GM12872 (cell line): ENCODE data around the gene F5.

Experiments
- TF ChIP-seq, protein P1 (sequence below): IDR thresholded peaks from 3 replicates; pipeline ENCODE4 v1.5.1; 2011; ENCODE audit warnings: low read depth, mild to moderate bottlenecking, low read length, moderate library complexity; ENCODE audit not compliant: insufficient read depth

F5 gene

DNA sequence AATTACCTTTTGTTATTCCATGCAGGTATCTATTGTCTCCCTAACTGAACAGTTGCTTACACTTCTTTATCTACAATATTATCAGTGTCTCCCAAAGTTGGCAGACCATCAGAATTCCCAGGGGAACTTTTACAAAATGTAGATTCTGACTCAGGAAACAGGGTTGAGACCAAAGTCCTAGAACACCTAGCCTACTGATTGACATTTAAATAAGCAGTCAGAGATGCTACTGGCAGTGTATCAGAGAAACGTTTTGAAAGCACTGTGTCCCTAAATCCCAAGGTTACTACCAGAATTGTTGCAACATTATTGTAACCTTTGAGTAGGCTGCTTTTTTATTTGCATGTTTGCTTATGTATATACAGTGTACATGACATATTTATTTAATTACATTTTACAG lies 1.8 kb upstream of the F5 start:
- TF ChIP-seq, protein P1, sequence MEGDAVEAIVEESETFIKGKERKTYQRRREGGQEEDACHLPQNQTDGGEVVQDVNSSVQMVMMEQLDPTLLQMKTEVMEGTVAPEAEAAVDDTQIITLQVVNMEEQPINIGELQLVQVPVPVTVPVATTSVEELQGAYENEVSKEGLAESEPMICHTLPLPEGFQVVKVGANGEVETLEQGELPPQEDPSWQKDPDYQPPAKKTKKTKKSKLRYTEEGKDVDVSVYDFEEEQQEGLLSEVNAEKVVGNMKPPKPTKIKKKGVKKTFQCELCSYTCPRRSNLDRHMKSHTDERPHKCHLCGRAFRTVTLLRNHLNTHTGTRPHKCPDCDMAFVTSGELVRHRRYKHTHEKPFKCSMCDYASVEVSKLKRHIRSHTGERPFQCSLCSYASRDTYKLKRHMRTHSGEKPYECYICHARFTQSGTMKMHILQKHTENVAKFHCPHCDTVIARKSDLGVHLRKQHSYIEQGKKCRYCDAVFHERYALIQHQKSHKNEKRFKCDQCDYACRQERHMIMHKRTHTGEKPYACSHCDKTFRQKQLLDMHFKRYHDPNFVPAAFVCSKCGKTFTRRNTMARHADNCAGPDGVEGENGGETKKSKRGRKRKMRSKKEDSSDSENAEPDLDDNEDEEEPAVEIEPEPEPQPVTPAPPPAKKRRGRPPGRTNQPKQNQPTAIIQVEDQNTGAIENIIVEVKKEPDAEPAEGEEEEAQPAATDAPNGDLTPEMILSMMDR = no peak

DNA sequence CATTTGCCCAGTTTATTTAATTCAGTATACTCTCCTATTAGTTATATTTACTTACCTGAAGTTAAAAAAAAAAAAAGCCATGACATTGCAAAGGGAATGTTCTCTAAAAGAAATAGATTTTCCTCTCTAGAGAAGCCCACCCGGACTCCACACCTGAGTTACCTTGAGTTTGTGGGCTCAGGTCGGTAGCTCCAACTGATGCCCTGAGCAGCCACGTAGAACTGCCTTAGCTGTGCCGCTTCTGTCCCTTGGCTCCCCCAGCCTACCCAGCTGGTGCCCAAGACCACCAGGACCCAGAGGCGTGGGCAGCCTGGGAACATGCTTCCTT lies 250 bp downstream of the F5 start:
- TF ChIP-seq, protein P1 = no peak

DNA sequence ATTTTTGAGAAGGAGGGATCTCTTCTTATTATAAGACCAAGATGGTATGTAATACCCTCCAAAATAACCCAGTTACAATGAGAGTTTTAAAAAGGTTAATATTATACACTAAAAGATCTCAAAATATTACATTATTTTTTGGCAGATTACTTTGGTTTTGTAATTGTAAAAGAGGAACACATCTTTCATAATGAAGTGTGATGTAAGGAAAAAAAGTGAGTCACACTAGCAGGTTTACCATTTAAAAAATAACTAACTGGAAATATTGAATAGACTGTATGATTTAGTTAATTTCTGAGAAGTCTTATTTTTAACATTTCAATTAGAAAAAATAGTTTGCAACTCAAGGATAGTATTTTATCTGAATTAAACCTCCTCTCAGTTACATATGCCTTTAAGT lies 1.1 kb downstream of the F5 start:
- TF ChIP-seq, protein P1 = no peak

- TF ChIP-seq, protein P1 = no peak
Observed at GRCh38 chr1:169584483-169585144, 1.7 kb downstream of the F5 start.

DNA sequence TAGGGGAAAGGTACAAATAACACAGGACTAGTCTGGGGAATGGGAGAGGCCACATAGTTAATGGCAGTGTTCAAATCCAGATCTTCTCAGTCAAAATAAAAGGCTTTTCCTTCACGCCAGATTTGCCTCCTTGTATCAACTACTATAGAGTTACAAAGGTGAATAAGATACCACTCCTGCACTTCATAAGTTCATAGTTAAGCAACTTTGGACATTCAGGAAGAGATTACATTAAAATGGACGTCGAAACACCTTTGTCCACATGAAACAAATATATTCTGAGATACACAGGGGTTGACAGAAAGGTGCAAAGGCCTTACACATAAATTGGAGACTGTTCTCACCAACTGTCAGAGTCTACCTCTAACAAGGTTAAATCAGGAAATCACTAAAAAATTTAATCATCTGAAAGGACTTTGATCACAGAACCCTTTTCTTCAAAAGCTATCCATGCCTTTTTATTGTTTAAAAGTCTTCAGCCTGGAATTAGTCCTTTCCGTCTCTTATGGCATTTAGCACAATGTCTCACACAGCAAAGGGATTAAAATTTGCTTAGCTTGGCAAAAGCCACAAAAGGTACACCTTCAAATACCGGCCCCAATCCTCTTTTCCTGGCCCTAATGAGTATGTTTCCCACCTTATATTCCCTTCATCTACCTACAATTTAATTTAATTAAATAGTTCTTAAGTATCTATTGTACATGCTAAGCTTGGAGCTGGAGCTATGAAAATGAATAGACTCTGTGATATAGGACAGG lies 8.1 kb downstream of the F5 start:
- TF ChIP-seq, protein P1 = no peak

DNA sequence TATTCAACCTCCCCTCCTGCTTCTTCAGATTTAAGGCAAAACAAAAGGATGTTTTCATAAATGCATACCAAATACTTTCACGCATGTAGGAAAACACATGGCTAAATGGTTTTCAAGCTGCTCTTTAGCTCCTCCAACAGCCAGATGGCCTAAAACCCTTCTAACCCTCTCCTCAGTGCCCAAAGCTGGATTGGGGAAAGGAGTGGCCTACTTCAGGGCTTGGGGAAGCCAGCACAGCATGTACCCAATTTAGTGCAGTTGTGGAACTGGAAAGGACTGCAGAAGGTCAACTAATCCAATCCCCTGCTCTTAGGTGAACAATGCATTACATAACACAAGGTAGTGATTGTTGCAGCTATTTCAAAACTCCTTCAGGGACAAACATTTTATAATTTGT lies 9.3 kb downstream of the F5 start:
- TF ChIP-seq, protein P1 = no peak

- TF ChIP-seq, protein P1 = no peak
Observed at GRCh38 chr1:169576241-169576934, 9.9 kb downstream of the F5 start.
